Measurements from ENCODE around the gene WDR18. TPM values are rescaled to one million over a fixed set of nuclear protein-coding genes. Genes with fewer than 3 reads are reported as not detected.

WDR18 gene
- total RNA-seq, 1 donor from 2014 or later: 66.8 TPM

- Histone ChIP-seq H3K9me3 (peaks cover 7% of the 10 kb centered on the region), H3K4me1 (no peaks in the 10 kb centered on the region), H3K27me3 (no peaks in the 10 kb centered on the region), H3K4me3 (no peak overlapping the region), H3K36me3 (peaks cover 0 to 49% of the 10 kb centered on the region in 2 donors), H3K27ac (no peak overlapping the region)
- no peak for TF ChIP-seq POLR2AphosphoS5 (IDR thresholded peaks at IDR 0.05; ENCODE audit: insufficient read depth in 1 of 2, low read depth in 1 of 2)
- no peak for TF ChIP-seq POLR2A (IDR thresholded peaks at IDR 0.05)
- no peak for TF ChIP-seq CTCF (IDR thresholded peaks at IDR 0.05)
- no peak for DNase-seq (ENCODE audit: extremely low spot score in 2 of 2)
- intact Hi-C loops (cut with DNase I): no loop called here
These were observed 13.4 kb upstream of the WDR18 start for GRCh38 chr19:970695-971094.

- Histone ChIP-seq H3K36me3 (peaks cover 0 to 45% of the 10 kb centered on the region in 2 donors), H3K4me1 (no peaks in the 10 kb centered on the region), H3K4me3 (no peak overlapping the region), H3K27me3 (no peaks in the 10 kb centered on the region), H3K27ac (no peak overlapping the region), H3K9me3 (peaks cover 7% of the 10 kb centered on the region)
- intact Hi-C loops (cut with DNase I): no loop called here
- no peak for DNase-seq (ENCODE audit: extremely low spot score in 2 of 2)
- TF ChIP-seq POLR2A (IDR thresholded peaks at IDR 0.05): no peak
- TF ChIP-seq POLR2AphosphoS5 (IDR thresholded peaks at IDR 0.05; ENCODE audit: insufficient read depth in 1 of 2, low read depth in 1 of 2): no peak
- TF ChIP-seq CTCF (IDR thresholded peaks at IDR 0.05): no peak
These were observed 12.3 kb upstream of the WDR18 start for GRCh38 chr19:971795-972194.

- Histone ChIP-seq H3K36me3 (peaks cover 0 to 40% of the 10 kb centered on the region in 2 donors), H3K4me1 (no peaks in the 10 kb centered on the region), H3K9me3 (peaks cover 7% of the 10 kb centered on the region), H3K4me3 (no peak overlapping the region), H3K27ac (no peak overlapping the region), H3K27me3 (no peaks in the 10 kb centered on the region)
- TF ChIP-seq CTCF (IDR thresholded peaks at IDR 0.05) (no peak), POLR2AphosphoS5 (IDR thresholded peaks at IDR 0.05; ENCODE audit: insufficient read depth in 1 of 2, low read depth in 1 of 2) (no peak), POLR2A (IDR thresholded peaks at IDR 0.05) (no peak)
- DNase-seq (ENCODE audit: extremely low spot score in 2 of 2): no peak
- intact Hi-C loops (cut with DNase I): no loop called here
These were observed 11.9 kb upstream of the WDR18 start for GRCh38 chr19:972281-972680.

GRCh38 chr19:973726-974563 is 10.2 kb upstream of the WDR18 start:
- intact Hi-C loops (cut with DNase I): no loop called here
- H3K9me3 ChIP-seq: peaks cover 7% of the 10 kb centered on the region
- TF ChIP-seq CTCF (IDR thresholded peaks at IDR 0.05) (no peak), POLR2AphosphoS5 (IDR thresholded peaks at IDR 0.05; ENCODE audit: insufficient read depth in 1 of 2, low read depth in 1 of 2) (no peak), POLR2A (IDR thresholded peaks at IDR 0.05) (no peak)

More at GRCh38 chr19:973726-974563, 10.2 kb upstream of the WDR18 start:
- Histone ChIP-seq H3K27me3 (no peaks in the 10 kb centered on the region), H3K36me3 (peaks cover 0 to 28% of the 10 kb centered on the region in 2 donors), H3K4me1 (no peaks in the 10 kb centered on the region), H3K4me3 (no peak overlapping the region), H3K27ac (no peak overlapping the region)
- DNase-seq (ENCODE audit: extremely low spot score in 2 of 2): no peak

Measured in vagina (tissue), 2 donors.